ENCODE measurements around the gene C13orf42.

DNA sequence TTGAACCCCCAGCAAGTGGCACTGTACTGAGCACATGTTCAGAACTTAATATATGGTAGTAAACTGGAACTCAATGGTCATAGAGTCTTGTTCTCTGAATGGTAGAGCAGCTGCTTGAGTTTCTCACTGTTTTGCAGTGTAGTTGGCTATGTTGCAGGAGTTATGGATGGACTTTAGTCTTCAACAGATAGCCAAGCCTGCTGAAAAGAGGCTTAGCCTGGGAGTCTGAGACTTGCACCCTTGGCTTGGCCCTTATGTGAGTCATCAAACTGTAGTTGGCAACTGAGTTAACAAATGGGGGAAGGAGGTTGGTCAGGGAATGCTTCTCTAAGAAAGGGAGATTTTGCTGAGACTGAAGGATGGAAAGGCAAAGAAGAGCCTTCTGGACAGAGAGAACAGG lies 62.5 kb downstream of the C13orf42 start:
- TF ChIP-seq, protein P1, sequence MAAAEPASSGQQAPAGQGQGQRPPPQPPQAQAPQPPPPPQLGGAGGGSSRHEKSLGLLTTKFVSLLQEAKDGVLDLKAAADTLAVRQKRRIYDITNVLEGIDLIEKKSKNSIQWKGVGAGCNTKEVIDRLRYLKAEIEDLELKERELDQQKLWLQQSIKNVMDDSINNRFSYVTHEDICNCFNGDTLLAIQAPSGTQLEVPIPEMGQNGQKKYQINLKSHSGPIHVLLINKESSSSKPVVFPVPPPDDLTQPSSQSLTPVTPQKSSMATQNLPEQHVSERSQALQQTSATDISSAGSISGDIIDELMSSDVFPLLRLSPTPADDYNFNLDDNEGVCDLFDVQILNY (CRISPR knock-in tag; IDR thresholded peaks at IDR 0.05), result no peak
- TF ChIP-seq ZNF121 (CRISPR knock-in tag; IDR thresholded peaks at IDR 0.05), result no peak
- TF ChIP-seq, protein P2, sequence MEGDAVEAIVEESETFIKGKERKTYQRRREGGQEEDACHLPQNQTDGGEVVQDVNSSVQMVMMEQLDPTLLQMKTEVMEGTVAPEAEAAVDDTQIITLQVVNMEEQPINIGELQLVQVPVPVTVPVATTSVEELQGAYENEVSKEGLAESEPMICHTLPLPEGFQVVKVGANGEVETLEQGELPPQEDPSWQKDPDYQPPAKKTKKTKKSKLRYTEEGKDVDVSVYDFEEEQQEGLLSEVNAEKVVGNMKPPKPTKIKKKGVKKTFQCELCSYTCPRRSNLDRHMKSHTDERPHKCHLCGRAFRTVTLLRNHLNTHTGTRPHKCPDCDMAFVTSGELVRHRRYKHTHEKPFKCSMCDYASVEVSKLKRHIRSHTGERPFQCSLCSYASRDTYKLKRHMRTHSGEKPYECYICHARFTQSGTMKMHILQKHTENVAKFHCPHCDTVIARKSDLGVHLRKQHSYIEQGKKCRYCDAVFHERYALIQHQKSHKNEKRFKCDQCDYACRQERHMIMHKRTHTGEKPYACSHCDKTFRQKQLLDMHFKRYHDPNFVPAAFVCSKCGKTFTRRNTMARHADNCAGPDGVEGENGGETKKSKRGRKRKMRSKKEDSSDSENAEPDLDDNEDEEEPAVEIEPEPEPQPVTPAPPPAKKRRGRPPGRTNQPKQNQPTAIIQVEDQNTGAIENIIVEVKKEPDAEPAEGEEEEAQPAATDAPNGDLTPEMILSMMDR (IDR thresholded peaks at IDR 0.05), result no peak

Measured in WTC11 (cell line).